SK-N-SH (cell line): ENCODE measurements around the gene RAB10. TPM values are rescaled to one million over a fixed set of nuclear protein-coding genes. Genes with fewer than 3 reads are reported as not detected.

ENCODE experiments used
- CTCF ChIA-PET: fragments of 300-600, 350-600 bp; formaldehyde crosslinking; extraction: SDS; loops from one replicate; lab custom pipeline; 2021; lab: Yijun Ruan, JAX
- POLR2A ChIA-PET: fragments of 350-600 bp; sonication (Branson Sonifier 250); formaldehyde crosslinking; extraction: SDS; loops from one replicate; lab custom pipeline; 2020; ENCODE audit warnings: antibody characterized with exemption, inconsistent platforms; lab: Yijun Ruan, JAX
- DNase-seq: peaks from one replicate; pipeline ENCODE4 v3.0.0; 2012
- H2AFZ ChIP-seq: fragments of 200-600 bp; sonication (generic); 2 replicates; pipeline ENCODE4 v1.8.1; 2016; ENCODE audit warnings: antibody characterized with exemption, mild to moderate bottlenecking, low read depth
- H3F3A ChIP-seq: fragments of 200-600 bp; sonication (generic); replicated peaks from 2 replicates; pipeline ENCODE3; 2016; ENCODE audit warnings: antibody characterized with exemption, mild to moderate bottlenecking; ENCODE audit not compliant: insufficient read depth
- H3K27ac ChIP-seq, 2 experiments: fragments of 200-500 bp in 1 of 2; fragments of 200-600 bp in 1 of 2; sonication (Bioruptor generic) in 1 of 2; sonication (generic), shearing (Covaris generic) in 1 of 2; 2 replicates each; pipeline versions ENCODE4 v1.5.1 to v1.6.1; 2014 to 2016; ENCODE audit warnings: low read depth in 2 of 2, inconsistent platforms in 1 of 2, low read length in 1 of 2, mild to moderate bottlenecking in 1 of 2, mixed read lengths in 1 of 2
- H3K27me3 ChIP-seq: fragments of 200-600 bp; sonication (generic), shearing (Covaris generic); 2 replicates; pipeline ENCODE4 v1.6.1; 2016; ENCODE audit warnings: mixed run types; ENCODE audit not compliant: insufficient read depth
- H3K36me3 ChIP-seq, 2 experiments: fragments of 200-500 bp in 1 of 2; fragments of 200-600 bp in 1 of 2; sonication (Bioruptor generic) in 1 of 2; sonication (generic) in 1 of 2; replicated peaks in 1 of 2; 2 replicates each; pipeline versions ENCODE3 to v1.5.1; 2014 to 2016; ENCODE audit warnings: low read length in 1 of 2, mild to moderate bottlenecking in 1 of 2; ENCODE audit not compliant: insufficient read depth in 2 of 2, control insufficient read depth in 1 of 2
- H3K4me1 ChIP-seq, 2 experiments: fragments of 200-500 bp in 1 of 2; fragments of 200-600 bp in 1 of 2; sonication (Bioruptor generic) in 1 of 2; sonication (generic), shearing (Covaris generic) in 1 of 2; 2 replicates each; pipeline versions ENCODE4 v1.5.1 to v1.6.1; 2014 to 2016; ENCODE audit warnings: low read depth in 1 of 2, low read length in 1 of 2, mixed run types in 1 of 2; ENCODE audit not compliant: insufficient read depth in 2 of 2, control insufficient read depth in 1 of 2
- H3K4me2 ChIP-seq: fragments of 200-600 bp; sonication (generic), shearing (Covaris generic); 2 replicates; pipeline ENCODE4 v1.6.1; 2017; ENCODE audit warnings: mixed run types
- H3K4me3 ChIP-seq, 2 experiments: fragments of 200-500 bp in 1 of 2; fragments of 200-600 bp in 1 of 2; sonication (Bioruptor generic) in 1 of 2; sonication (generic), shearing (Covaris generic) in 1 of 2; 2 replicates each; pipeline versions ENCODE4 v1.5.1 to v1.8.1; 2014 to 2016; ENCODE audit warnings: low read depth in 2 of 2, inconsistent platforms in 1 of 2, low read length in 1 of 2, mild to moderate bottlenecking in 1 of 2, mixed read lengths in 1 of 2, moderate library complexity in 1 of 2
- H3K79me2 ChIP-seq: fragments of 200-600 bp; sonication (generic); 2 replicates; pipeline ENCODE4 v1.8.1; 2017; ENCODE audit warnings: mild to moderate bottlenecking; ENCODE audit not compliant: insufficient read depth
- H3K9ac ChIP-seq: fragments of 200-600 bp; sonication (generic); 2 replicates; pipeline ENCODE4 v1.6.1; 2017; ENCODE audit warnings: mixed run types
- H3K9me2 ChIP-seq: fragments of 200-600 bp; sonication (generic); 2 replicates; pipeline ENCODE4 v1.6.1; 2017; ENCODE audit warnings: mixed run types
- H3K9me3 ChIP-seq: fragments of 200-600 bp; sonication (generic); 2 replicates; pipeline ENCODE4 v1.6.1; 2017; ENCODE audit warnings: mixed run types, mild to moderate bottlenecking, moderate library complexity
- H4K20me1 ChIP-seq: fragments of 200-600 bp; sonication (generic); 2 replicates; pipeline ENCODE4 v1.6.1; 2017; ENCODE audit warnings: mild to moderate bottlenecking, mixed run types; ENCODE audit not compliant: insufficient read depth
- CHD2 ChIP-seq: fragments of 150-350 bp; IDR thresholded peaks from 2 replicates; pipeline ENCODE4 v1.6.1; 2018; ENCODE audit warnings: low read length; ENCODE audit not compliant: partially characterized antibody
- ELF1 ChIP-seq: IDR thresholded peaks from 2 replicates; pipeline ENCODE4 v1.4.0; 2012
- EP300 ChIP-seq, 2 experiments: IDR thresholded peaks; 2 replicates each; pipeline versions ENCODE4 v1.4.0 to v1.6.1; 2012; ENCODE audit warnings: borderline replicate concordance in 1 of 2, low read depth in 1 of 2, low read length in 1 of 2
- FOSL2 ChIP-seq: IDR thresholded peaks from 2 replicates; pipeline ENCODE4 v1.4.0; 2012; ENCODE audit warnings: low read depth, mild to moderate bottlenecking, moderate library complexity, borderline replicate concordance
- FOXJ3 ChIP-seq: sonication (generic); formaldehyde crosslinking; IDR thresholded peaks from 2 replicates; pipeline ENCODE4 v1.5.1; 2020; ENCODE audit warnings: mild to moderate bottlenecking, missing genetic modification reagents
- GATA2 ChIP-seq: sonication (generic); formaldehyde crosslinking; IDR thresholded peaks from 2 replicates; pipeline ENCODE4 v1.5.0; 2020; ENCODE audit warnings: mild to moderate bottlenecking, missing genetic modification reagents
- JUND ChIP-seq: IDR thresholded peaks from 2 replicates; pipeline ENCODE4 v1.4.0; 2012
- MEF2A ChIP-seq: IDR thresholded peaks from 2 replicates; pipeline ENCODE4 v1.4.0; 2012; ENCODE audit warnings: low read depth, borderline replicate concordance
- NFIC ChIP-seq: IDR thresholded peaks from 2 replicates; pipeline ENCODE4 v1.4.0; 2012; ENCODE audit warnings: borderline replicate concordance
- NRF1 ChIP-seq: IDR thresholded peaks from 2 replicates; pipeline ENCODE4 v1.6.1; 2012; ENCODE audit warnings: low read depth, mild to moderate bottlenecking, low read length
- POLR2AphosphoS5 ChIP-seq: IDR thresholded peaks from 2 replicates; pipeline ENCODE4 v1.6.1; 2012; ENCODE audit warnings: low read depth, low read length
- RAD21 ChIP-seq: IDR thresholded peaks from 2 replicates; pipeline ENCODE4 v1.6.1; 2012; ENCODE audit warnings: mild to moderate bottlenecking, low read length
- RCOR1 ChIP-seq: fragments of 150-350 bp; IDR thresholded peaks from 2 replicates; pipeline ENCODE4 v1.6.1; 2017; ENCODE audit warnings: antibody characterized with exemption, low read length
- RFX5 ChIP-seq: IDR thresholded peaks from 2 replicates; pipeline ENCODE4 v1.6.1; 2012; ENCODE audit warnings: mild to moderate bottlenecking, improper control_type of control experiment, low read length
- TEAD4 ChIP-seq: IDR thresholded peaks from 2 replicates; pipeline ENCODE4 v1.4.0; 2012; ENCODE audit warnings: mild to moderate bottlenecking, borderline replicate concordance; ENCODE audit not compliant: insufficient read depth
- WGBS: methylation state at CpG from one replicate; pipeline ENCODE4 v1.1.6; 2017; ENCODE audit warnings: low lambda C conversion rate; 5-methylcytosine and 5-hydroxymethylcytosine counted together
- polyA plus RNA-seq, 3 experiments: library from polyadenylated mRNA; depleted of rRNA; stranded (reverse); fragments of >200 nt; gene quantifications; 2 replicates each; pipeline ENCODE4 v1.2.3, GENCODE V29; 2012
- TF ChIP-seq, protein P1 (sequence below): IDR thresholded peaks from 2 replicates; pipeline ENCODE4 v1.4.0; 2012; ENCODE audit warnings: low read depth, borderline replicate concordance
- TF ChIP-seq, protein P2 (sequence below): fragments of 200-600 bp; sonication (generic); IDR thresholded peaks from 2 replicates; pipeline ENCODE4 v1.6.1; 2017; ENCODE audit warnings: antibody characterized with exemption, mild to moderate bottlenecking, moderate library complexity
- TF ChIP-seq, protein P3 (sequence below): IDR thresholded peaks from 2 replicates; pipeline ENCODE4 v1.4.0; 2012; ENCODE audit warnings: low read depth
- TF ChIP-seq, protein P4 (sequence below): fragments of 150-350 bp; IDR thresholded peaks from 2 replicates; pipeline ENCODE4 v1.6.1; 2017; ENCODE audit warnings: antibody characterized with exemption, low read length, low read depth, borderline replicate concordance

RAB10 gene
- polyA plus RNA-seq, 1 of the 3 experiments (the other 2 are of a cell fraction), result 47.5 TPM

DNA sequence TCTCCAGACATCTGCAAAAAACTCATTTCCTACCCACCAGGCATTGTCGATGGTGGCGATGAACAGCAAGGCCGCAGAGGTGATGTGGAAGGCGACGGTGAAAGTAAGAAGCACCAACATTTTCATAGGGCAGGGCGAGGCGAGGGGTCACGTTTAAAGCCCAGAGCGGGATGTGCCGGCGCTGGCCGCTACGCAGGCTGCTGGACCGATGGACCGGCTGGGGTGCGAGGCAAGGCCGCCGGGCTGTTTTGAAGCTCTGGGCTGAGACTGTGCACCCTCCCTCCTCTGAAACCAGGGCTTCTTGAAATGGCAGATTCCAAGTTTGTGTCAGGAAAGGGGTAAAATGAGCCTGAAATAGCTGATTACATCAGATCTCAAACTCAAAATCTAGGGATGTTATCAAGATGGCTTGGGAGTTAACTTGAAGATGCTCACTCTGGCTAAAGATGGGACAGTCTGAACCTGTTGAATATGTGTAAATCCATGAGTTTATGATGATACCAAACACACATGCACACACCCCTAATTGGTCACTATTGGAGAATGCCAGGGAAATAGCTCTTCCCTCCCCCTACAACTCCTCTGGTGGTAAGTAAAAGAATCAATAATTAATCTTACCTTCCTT lies 107.4 kb downstream of the RAB10 start:
- Histone ChIP-seq H3F3A (no peaks in the 10 kb centered on the region), H3K4me3 (no peak overlapping the region), H3K79me2 (no peaks in the 10 kb centered on the region), H3K9me2 (no peaks in the 10 kb centered on the region), H4K20me1 (no peaks in the 10 kb centered on the region), H3K36me3 (peaks cover 6 to 11% of the 10 kb centered on the region in 2 experiments), H3K27me3 (no peaks in the 10 kb centered on the region), H2AFZ (no peak overlapping the region), H3K4me1 (peaks cover 0 to 2% of the 10 kb centered on the region in 2 experiments; a peak in 1 of 4 replicates), H3K27ac (no peak overlapping the region), H3K4me2 (no peak overlapping the region), H3K9ac (no peak overlapping the region), H3K9me3 (no peaks in the 10 kb centered on the region)
- ChIA-PET CTCF (interaction anchor here (0.6 to 9.6 kb wide), 9 partner anchors 9 to 288 kb away, joined by 3 to 96 read pairs (median 5); no protein-coding TSS in a partner anchor), POLR2A (interaction anchor here (1.4 kb wide), 1 partner anchor 53 kb away, joined by 5 read pairs; no protein-coding TSS in a partner anchor)
- TF ChIP-seq RCOR1 (no peak), FOSL2 (no peak), EP300 (IDR thresholded peaks at IDR 0.05; ENCODE audit: borderline replicate concordance in 1 of 2, low read depth in 1 of 2, low read length in 1 of 2) (no peak), NRF1 (no peak), TEAD4 (no peak), FOXJ3 (CRISPR knock-in tag) (no peak), POLR2AphosphoS5 (no peak), GATA2 (CRISPR knock-in tag) (no peak), ELF1 (no peak), MEF2A (no peak), RAD21 (no peak), JUND (no peak), NFIC (no peak), CHD2 (no peak), RFX5 (no peak)
- TF ChIP-seq, protein P1, sequence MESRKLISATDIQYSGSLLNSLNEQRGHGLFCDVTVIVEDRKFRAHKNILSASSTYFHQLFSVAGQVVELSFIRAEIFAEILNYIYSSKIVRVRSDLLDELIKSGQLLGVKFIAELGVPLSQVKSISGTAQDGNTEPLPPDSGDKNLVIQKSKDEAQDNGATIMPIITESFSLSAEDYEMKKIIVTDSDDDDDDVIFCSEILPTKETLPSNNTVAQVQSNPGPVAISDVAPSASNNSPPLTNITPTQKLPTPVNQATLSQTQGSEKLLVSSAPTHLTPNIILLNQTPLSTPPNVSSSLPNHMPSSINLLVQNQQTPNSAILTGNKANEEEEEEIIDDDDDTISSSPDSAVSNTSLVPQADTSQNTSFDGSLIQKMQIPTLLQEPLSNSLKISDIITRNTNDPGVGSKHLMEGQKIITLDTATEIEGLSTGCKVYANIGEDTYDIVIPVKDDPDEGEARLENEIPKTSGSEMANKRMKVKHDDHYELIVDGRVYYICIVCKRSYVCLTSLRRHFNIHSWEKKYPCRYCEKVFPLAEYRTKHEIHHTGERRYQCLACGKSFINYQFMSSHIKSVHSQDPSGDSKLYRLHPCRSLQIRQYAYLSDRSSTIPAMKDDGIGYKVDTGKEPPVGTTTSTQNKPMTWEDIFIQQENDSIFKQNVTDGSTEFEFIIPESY, result no peak
- TF ChIP-seq, protein P2, sequence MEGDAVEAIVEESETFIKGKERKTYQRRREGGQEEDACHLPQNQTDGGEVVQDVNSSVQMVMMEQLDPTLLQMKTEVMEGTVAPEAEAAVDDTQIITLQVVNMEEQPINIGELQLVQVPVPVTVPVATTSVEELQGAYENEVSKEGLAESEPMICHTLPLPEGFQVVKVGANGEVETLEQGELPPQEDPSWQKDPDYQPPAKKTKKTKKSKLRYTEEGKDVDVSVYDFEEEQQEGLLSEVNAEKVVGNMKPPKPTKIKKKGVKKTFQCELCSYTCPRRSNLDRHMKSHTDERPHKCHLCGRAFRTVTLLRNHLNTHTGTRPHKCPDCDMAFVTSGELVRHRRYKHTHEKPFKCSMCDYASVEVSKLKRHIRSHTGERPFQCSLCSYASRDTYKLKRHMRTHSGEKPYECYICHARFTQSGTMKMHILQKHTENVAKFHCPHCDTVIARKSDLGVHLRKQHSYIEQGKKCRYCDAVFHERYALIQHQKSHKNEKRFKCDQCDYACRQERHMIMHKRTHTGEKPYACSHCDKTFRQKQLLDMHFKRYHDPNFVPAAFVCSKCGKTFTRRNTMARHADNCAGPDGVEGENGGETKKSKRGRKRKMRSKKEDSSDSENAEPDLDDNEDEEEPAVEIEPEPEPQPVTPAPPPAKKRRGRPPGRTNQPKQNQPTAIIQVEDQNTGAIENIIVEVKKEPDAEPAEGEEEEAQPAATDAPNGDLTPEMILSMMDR, result no peak
- TF ChIP-seq, protein P3, sequence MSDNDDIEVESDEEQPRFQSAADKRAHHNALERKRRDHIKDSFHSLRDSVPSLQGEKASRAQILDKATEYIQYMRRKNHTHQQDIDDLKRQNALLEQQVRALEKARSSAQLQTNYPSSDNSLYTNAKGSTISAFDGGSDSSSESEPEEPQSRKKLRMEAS, result no peak
- TF ChIP-seq, protein P4, sequence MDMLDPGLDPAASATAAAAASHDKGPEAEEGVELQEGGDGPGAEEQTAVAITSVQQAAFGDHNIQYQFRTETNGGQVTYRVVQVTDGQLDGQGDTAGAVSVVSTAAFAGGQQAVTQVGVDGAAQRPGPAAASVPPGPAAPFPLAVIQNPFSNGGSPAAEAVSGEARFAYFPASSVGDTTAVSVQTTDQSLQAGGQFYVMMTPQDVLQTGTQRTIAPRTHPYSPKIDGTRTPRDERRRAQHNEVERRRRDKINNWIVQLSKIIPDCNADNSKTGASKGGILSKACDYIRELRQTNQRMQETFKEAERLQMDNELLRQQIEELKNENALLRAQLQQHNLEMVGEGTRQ, result no peak
- 92% methylated on average over 18 of the region's 18 CpGs for WGBS
- DNase-seq, result no peak
